ENCODE results near the gene DEPP1. TPM values are rescaled to one million over a fixed set of nuclear protein-coding genes. Genes with fewer than 3 reads are reported as not detected.

DEPP1 gene
- total and polyA plus RNA-seq, 2 donors (not counting 1 experiment from before 2014, with no cell fraction given): not detected

GRCh38 chr10:44951576-44952226, 26.9 kb downstream of the DEPP1 start:
- CTCF ChIA-PET: interaction anchor here (0.5 to 5.1 kb wide), 2 partner anchors 20 to 720 kb away, joined by 5 to 22 read pairs; no protein-coding TSS in a partner anchor
- Histone ChIP-seq H2AFZ (ENCODE audit: insufficient read depth, low read depth, low read length, poor library complexity, severe bottlenecking) (no peak overlapping the region), H3K79me2 (ENCODE audit: control insufficient read depth, insufficient read depth, low read length) (no peaks in the 10 kb centered on the region), H3K27me3 (replicated peaks in 1 of 4; ENCODE audit: control extremely low read depth in 1 of 4, control insufficient read depth in 3 of 4, insufficient read depth in 4 of 4, low read length in 3 of 4) (no peaks in the 10 kb centered on the region), H3K27ac (ENCODE audit: low read length in 2 of 2) (no peak overlapping the region), H3K9me3 (ENCODE audit: control extremely low read depth in 1 of 3, control insufficient read depth in 2 of 3, insufficient read depth in 1 of 3, low read length in 2 of 3) (no peaks in the 10 kb centered on the region), H3K9ac (ENCODE audit: low read length) (no peak overlapping the region), H3K36me3 (replicated peaks in 1 of 2; ENCODE audit: control extremely low read depth in 1 of 2, control insufficient read depth in 1 of 2, extremely low read depth in 1 of 2, insufficient read depth in 2 of 2, low read length in 1 of 2) (peaks cover 0 to 3% of the 10 kb centered on the region in 2 experiments), H3K4me1 (ENCODE audit: control insufficient read depth in 2 of 2, insufficient read depth in 2 of 2, low read length in 2 of 2) (peaks cover 27 to 39% of the 10 kb centered on the region in 2 donors), H4K20me1 (ENCODE audit: control insufficient read depth, insufficient read depth, low read length, poor library complexity, severe bottlenecking) (peaks cover 5% of the 10 kb centered on the region), H3K4me2 (replicated peaks; ENCODE audit: low read depth, low read length, poor library complexity, severe bottlenecking) (no peak overlapping the region), H3K4me3 (ENCODE audit: control extremely low read depth in 1 of 5, extremely low read depth in 1 of 5, insufficient read depth in 1 of 5, low read depth in 2 of 5, low read length in 4 of 5) (no peak overlapping the region)
- H3K9me3 Mint-ChIP-seq (ENCODE audit: insufficient read depth): no peaks in the 10 kb centered on the region
- ATAC-seq (ENCODE audit: low read depth) (no peak), DNase-seq (no peak)
- POLR2A ChIA-PET: no interaction called here
- no peak overlapping the region for H3K4me3 Mint-ChIP-seq
- WGBS (ENCODE audit: insufficient coverage): 81% methylated on average over 3 of the region's 7 CpGs
- intact Hi-C loops (cut with micrococcal nuclease): no loop called here
- H3K4me1 Mint-ChIP-seq: peaks cover 41% of the 10 kb centered on the region
- no peak overlapping the region for H3K27ac Mint-ChIP-seq
- TF ChIP-seq CTCF (IDR thresholded peaks at IDR 0.05): no peak
- no peak for TF ChIP-seq EZH2 (IDR thresholded peaks at IDR 0.05; ENCODE audit: borderline replicate concordance, insufficient read depth, low read depth, low read length, poor library complexity, severe bottlenecking)
- H3K27me3 Mint-ChIP-seq: no peaks in the 10 kb centered on the region
